GM12872 (cell line): ENCODE data around the gene LOXL4.

Experiments used
- CTCF ChIP-seq: IDR thresholded peaks from 3 replicates; pipeline ENCODE4 v1.5.1; 2011; ENCODE audit warnings: low read depth, mild to moderate bottlenecking, low read length, moderate library complexity; ENCODE audit not compliant: insufficient read depth

LOXL4 gene

GRCh38 chr10:98205351-98205750 is 62.6 kb downstream of the LOXL4 start:
- no peak for TF ChIP-seq CTCF

GRCh38 chr10:98202378-98202777 is 65.6 kb downstream of the LOXL4 start:
- no peak for TF ChIP-seq CTCF

- TF ChIP-seq CTCF, result no peak
Measured at GRCh38 chr10:98201760-98202159, 66.2 kb downstream of the LOXL4 start.
